Measurements from ENCODE around the gene C12orf76. TPM values are rescaled to one million over a fixed set of nuclear protein-coding genes. Genes with fewer than 3 reads are reported as not detected.
A peak's percentile ranks its signal among the peaks of the same experiment; 100 is the strongest.

Gene C12orf76
- total RNA-seq, 4 donors from 2014 or later: 3.0 to 22.8 (median 8.0) TPM

DNA sequence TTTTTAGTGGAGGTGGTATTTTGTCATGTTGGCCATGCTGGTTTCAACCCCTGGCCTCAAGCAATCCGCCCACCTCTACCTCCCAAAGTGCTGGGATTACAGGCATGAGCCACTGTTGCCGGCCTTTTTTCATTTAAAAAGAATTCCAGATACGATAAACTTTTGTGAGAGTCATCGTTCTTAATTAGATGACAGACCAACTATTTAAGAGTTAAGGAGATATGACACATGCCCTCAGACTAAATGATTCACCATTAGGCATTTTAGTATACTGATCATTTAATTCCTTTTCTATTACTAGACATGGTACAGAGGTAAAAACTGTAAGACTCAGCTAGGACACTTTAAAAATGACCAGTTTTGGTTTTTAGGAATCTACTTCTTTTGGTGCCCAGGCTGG lies 46.7 kb downstream of the C12orf76 start:
- Histone ChIP-seq H3K4me1 (peaks cover 20 to 41% of the 10 kb centered on the region in 2 donors), H3K36me3 (peaks cover 0 to 4% of the 10 kb centered on the region in 2 donors), H3K9me3 (no peaks in the 10 kb centered on the region), H3K27me3 (no peaks in the 10 kb centered on the region), H3K4me3 (no peak overlapping the region), H3K27ac (no peak overlapping the region)
- no peak for TF ChIP-seq POLR2A (IDR thresholded peaks at IDR 0.05)
- no peak for TF ChIP-seq CTCF (IDR thresholded peaks at IDR 0.05 in 4 of 5, conservative IDR thresholded peaks at IDR 0.05 in 1 of 5)
- DNase-seq (no peak), ATAC-seq (no peak)
- in situ Hi-C loops (cut with MboI; ENCODE audit: low sequenced_read_pairs in 4 of 4) (no loop called here), intact Hi-C loops (cut with DNase I; ENCODE audit: low total_unique reads) (no loop called here)

- H3K4me3 ChIP-seq: peak overlapping the region; percentile 85 to 98 (median 94)
- in situ Hi-C loops (cut with MboI; ENCODE audit: low sequenced_read_pairs in 4 of 4): no loop called here
- ATAC-seq: no peak
- H3K36me3 ChIP-seq: peaks cover 0 to 4% of the 10 kb centered on the region in 2 donors
- no peaks in the 10 kb centered on the region for H3K9me3 ChIP-seq
- TF ChIP-seq CTCF (IDR thresholded peaks at IDR 0.05 in 4 of 5, conservative IDR thresholded peaks at IDR 0.05 in 1 of 5) (no peak), POLR2A (IDR thresholded peaks at IDR 0.05) (no peak)
- no peak for DNase-seq
- H3K27me3 ChIP-seq: no peaks in the 10 kb centered on the region
- H3K27ac ChIP-seq: peak overlapping the region; percentile 85 to 89 (median 87)
- intact Hi-C loops (cut with DNase I; ENCODE audit: low total_unique reads): loop anchor here (2.0 to 10.0 kb wide), 3 partner anchors 43 to 585 kb away; partner anchors contain the start of genes PPTC7 and TCHP
- peaks cover 27 to 49% of the 10 kb centered on the region in 2 donors for H3K4me1 ChIP-seq
These were observed 48.3 kb downstream of the C12orf76 start for GRCh38 chr12:109999983-110000505.

DNA sequence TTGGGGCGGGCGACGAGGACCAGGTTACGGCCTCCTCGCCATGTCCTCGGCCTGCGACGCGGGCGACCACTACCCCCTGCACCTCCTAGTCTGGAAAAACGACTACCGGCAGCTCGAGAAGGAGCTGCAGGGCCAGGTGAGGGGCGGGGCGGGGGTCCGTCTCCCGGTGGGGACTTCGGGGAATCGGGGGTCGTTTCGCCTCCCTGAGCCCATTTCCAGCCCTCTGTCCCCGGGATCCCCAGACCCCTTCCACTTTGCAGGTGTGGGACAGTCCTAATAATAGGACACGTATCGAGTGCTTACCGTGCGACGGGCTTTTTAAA lies 48.7 kb downstream of the C12orf76 start:
- intact Hi-C loops (cut with DNase I; ENCODE audit: low total_unique reads): loop anchor here (2.0 to 10.0 kb wide), 3 partner anchors 43 to 585 kb away; partner anchors contain the start of genes PPTC7 and TCHP
- ATAC-seq: no peak
- Histone ChIP-seq H3K9me3 (no peaks in the 10 kb centered on the region), H3K36me3 (peaks cover 0 to 4% of the 10 kb centered on the region in 2 donors), H3K4me1 (peaks cover 32 to 53% of the 10 kb centered on the region in 2 donors), H3K27me3 (no peaks in the 10 kb centered on the region), H3K27ac (peak overlapping the region; percentile 85 to 89 (median 87)), H3K4me3 (peak overlapping the region; percentile 85 to 98 (median 94))
- in situ Hi-C loops (cut with MboI; ENCODE audit: low sequenced_read_pairs in 4 of 4): no loop called here
- DNase-seq: no peak
- TF ChIP-seq POLR2A (IDR thresholded peaks at IDR 0.05): no peak
- no peak for TF ChIP-seq CTCF (IDR thresholded peaks at IDR 0.05 in 4 of 5, conservative IDR thresholded peaks at IDR 0.05 in 1 of 5)

GRCh38 chr12:109998904-109999648 lies 49.2 kb downstream of the C12orf76 start, which contains the start of gene ANKRD13A:
TSS of gene ANKRD13A (plus strand) at chr12:109999430. CDS start at chr12:109999689, 259 bp downstream.
- peak; percentile 84 to 89 for TF ChIP-seq POLR2A (IDR thresholded peaks at IDR 0.05)
- peak in 2 of 5 experiments; percentile 25 to 40 for TF ChIP-seq CTCF (IDR thresholded peaks at IDR 0.05 in 4 of 5, conservative IDR thresholded peaks at IDR 0.05 in 1 of 5)
- Histone ChIP-seq H3K4me1 (peaks cover 37 to 58% of the 10 kb centered on the region in 2 donors), H3K9me3 (no peaks in the 10 kb centered on the region), H3K36me3 (peaks cover 0 to 4% of the 10 kb centered on the region in 2 donors), H3K27ac (peak within 1 kb of the TSS; percentile 85 to 89 (median 87)), H3K27me3 (no peaks in the 10 kb centered on the region), H3K4me3 (peak within 1 kb of the TSS; percentile 85 to 98 (median 94))
- intact Hi-C loops (cut with DNase I; ENCODE audit: low total_unique reads): loop anchor here (1.0 to 10.0 kb wide), 4 partner anchors 44 to 586 kb away; partner anchors contain the start of genes FAM222A, PPTC7 and TCHP
- DNase-seq (peak; percentile 89 to 93), ATAC-seq (peak; percentile 92 to 94)
- in situ Hi-C loops (cut with MboI; ENCODE audit: low sequenced_read_pairs in 4 of 4): no loop called here
